Measurements from ENCODE around the gene MAN1C1.

MAN1C1 gene

DNA sequence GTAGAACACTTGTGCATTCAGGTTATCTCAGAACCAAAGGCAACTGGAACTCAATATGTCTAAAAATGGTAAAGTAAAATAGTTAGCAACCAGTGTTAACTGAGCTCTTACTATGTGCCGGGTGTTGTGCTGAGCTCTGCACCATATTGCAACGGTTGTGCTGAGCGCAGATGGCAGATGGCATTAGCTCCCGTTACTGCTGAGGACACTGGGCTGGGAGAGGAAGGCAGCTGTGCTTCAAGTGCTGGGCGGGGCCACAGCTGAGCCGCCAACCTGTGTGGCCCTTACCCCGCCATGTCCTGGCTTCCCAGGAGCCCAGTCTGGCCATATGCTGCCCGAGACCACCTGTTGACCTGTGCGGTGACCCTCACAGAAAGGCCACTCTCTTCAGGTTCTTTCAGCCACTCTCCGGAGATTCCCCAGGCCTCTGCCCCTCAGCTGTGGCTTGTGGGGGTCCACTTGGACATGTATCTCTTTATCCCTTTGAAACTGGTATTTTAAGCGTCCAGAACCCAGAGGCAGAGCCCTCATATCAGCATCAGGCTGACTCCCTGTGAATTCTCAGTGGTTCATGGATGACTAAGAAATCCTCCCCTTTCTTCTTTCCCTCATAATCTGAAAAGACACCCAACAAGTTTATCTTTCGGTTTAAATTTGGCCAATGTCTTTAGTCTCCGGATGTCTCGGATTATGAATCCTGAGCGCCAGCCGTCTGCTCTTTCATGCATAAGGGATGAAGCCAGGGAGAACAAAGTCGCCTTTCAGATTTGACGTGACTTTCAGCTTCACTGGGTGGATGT is 46.8 kb upstream of the MAN1C1 start:
- DNase-seq (ENCODE audit: low read depth): no peak
- H3K4me3 ChIP-seq (ENCODE audit: low read depth, low read length): no peak overlapping the region

DNA sequence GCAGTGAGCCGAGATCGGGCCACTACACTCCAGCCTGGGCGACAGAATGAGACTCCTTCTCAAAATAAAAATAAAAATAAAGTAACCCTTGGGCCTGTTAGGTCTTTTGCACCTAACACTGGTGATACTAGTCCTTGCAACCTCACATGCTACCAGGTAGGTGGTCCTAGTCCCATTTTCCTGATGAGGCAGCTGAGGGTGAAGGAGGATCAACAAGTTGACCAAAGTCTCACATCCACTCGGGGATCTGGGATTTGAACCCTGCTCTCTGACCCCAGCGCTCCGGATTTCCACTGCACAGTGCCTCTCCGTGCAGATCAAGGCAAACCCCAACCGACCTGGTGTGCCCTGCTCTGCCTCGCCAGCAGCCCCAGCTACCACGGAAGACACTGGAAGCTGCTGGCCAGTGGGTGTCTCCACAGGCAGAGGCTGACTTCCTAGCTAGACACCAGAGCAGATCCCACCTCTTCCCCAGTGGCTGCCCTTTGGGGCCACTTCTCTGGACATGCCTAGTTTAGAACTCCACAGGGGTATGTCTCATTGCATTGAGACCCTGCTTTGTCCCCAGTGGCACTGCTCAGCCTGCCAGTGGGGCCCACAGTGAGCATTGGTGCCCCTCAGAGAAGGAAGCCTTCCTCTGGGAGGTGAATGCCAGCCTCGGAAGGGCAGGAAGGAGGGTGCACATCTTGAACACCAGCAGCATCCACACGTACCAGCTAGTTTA is 45.6 kb upstream of the MAN1C1 start:
- DNase-seq (ENCODE audit: low read depth): no peak
- TF ChIP-seq, protein P1, sequence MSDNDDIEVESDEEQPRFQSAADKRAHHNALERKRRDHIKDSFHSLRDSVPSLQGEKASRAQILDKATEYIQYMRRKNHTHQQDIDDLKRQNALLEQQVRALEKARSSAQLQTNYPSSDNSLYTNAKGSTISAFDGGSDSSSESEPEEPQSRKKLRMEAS (IDR thresholded peaks at IDR 0.05; ENCODE audit: low read depth, low read length): no peak
- TF ChIP-seq, protein P2, sequence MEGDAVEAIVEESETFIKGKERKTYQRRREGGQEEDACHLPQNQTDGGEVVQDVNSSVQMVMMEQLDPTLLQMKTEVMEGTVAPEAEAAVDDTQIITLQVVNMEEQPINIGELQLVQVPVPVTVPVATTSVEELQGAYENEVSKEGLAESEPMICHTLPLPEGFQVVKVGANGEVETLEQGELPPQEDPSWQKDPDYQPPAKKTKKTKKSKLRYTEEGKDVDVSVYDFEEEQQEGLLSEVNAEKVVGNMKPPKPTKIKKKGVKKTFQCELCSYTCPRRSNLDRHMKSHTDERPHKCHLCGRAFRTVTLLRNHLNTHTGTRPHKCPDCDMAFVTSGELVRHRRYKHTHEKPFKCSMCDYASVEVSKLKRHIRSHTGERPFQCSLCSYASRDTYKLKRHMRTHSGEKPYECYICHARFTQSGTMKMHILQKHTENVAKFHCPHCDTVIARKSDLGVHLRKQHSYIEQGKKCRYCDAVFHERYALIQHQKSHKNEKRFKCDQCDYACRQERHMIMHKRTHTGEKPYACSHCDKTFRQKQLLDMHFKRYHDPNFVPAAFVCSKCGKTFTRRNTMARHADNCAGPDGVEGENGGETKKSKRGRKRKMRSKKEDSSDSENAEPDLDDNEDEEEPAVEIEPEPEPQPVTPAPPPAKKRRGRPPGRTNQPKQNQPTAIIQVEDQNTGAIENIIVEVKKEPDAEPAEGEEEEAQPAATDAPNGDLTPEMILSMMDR (IDR thresholded peaks at IDR 0.05; ENCODE audit: low read depth, low read length): no peak
- TF ChIP-seq POLR2A (IDR thresholded peaks at IDR 0.05; ENCODE audit: extremely low read depth, insufficient read length) (no peak), MYC (IDR thresholded peaks at IDR 0.05; ENCODE audit: low read depth, low read length) (no peak)
- H3K4me3 ChIP-seq (ENCODE audit: low read depth, low read length): no peak overlapping the region

More for the DNA sequence above, 46.8 kb upstream of the MAN1C1 start:
- TF ChIP-seq, protein P2 (IDR thresholded peaks at IDR 0.05; ENCODE audit: low read depth, low read length): no peak
- TF ChIP-seq, protein P1 (IDR thresholded peaks at IDR 0.05; ENCODE audit: low read depth, low read length): no peak
- TF ChIP-seq POLR2A (IDR thresholded peaks at IDR 0.05; ENCODE audit: extremely low read depth, insufficient read length) (no peak), MYC (IDR thresholded peaks at IDR 0.05; ENCODE audit: low read depth, low read length) (no peak)

DNA sequence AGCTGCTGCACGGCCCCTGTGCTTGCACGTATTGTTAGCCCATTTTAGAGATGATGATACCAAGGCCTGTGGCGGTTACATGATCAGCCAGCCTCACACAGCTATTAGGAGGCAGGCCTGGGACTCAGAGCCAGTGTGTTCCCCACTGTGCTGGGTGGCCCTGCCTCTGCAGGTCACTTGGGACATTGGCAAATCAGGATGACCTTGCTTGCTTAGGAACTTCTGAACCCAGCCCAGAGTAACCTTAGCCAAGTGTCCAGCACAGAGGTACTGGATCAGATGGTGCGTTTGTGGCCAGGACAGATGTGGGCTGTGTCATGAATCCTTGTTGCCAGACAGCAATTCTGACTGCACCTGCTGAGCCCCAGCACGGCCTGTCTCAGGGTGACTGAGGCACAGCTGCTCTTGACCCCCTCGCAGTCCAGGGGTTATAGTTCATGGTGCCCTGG is 45.0 kb upstream of the MAN1C1 start:
- DNase-seq (ENCODE audit: low read depth): no peak
- TF ChIP-seq, protein P2 (IDR thresholded peaks at IDR 0.05; ENCODE audit: low read depth, low read length): no peak
- TF ChIP-seq, protein P1 (IDR thresholded peaks at IDR 0.05; ENCODE audit: low read depth, low read length): no peak
- TF ChIP-seq MYC (IDR thresholded peaks at IDR 0.05; ENCODE audit: low read depth, low read length) (no peak), POLR2A (IDR thresholded peaks at IDR 0.05; ENCODE audit: extremely low read depth, insufficient read length) (no peak)
- no peak overlapping the region for H3K4me3 ChIP-seq (ENCODE audit: low read depth, low read length)

DNA sequence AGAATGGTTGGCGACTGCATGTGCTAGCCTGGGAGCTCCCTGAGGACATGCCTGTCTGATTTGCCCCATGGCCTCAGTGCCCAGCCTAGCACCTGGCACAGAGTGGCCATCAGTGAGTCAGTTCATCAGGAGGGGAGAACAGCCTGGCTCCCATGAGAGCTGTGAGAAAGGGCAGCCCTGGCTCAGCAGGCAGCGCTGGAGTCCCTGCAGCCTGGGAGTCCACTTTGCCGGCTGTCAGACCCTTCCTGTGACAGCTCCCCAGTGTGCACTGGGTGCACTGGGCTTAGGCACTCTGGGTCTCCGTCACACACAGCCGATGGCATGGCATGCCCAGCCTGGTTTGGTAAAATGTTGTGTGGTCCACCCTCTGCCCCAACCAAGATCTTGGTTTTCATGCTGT is 44.5 kb upstream of the MAN1C1 start:
- DNase-seq (ENCODE audit: low read depth): no peak
- TF ChIP-seq POLR2A (IDR thresholded peaks at IDR 0.05; ENCODE audit: extremely low read depth, insufficient read length) (no peak), MYC (IDR thresholded peaks at IDR 0.05; ENCODE audit: low read depth, low read length) (no peak)
- TF ChIP-seq, protein P1 (IDR thresholded peaks at IDR 0.05; ENCODE audit: low read depth, low read length): no peak
- TF ChIP-seq, protein P2 (IDR thresholded peaks at IDR 0.05; ENCODE audit: low read depth, low read length): no peak
- no peak overlapping the region for H3K4me3 ChIP-seq (ENCODE audit: low read depth, low read length)

DNA sequence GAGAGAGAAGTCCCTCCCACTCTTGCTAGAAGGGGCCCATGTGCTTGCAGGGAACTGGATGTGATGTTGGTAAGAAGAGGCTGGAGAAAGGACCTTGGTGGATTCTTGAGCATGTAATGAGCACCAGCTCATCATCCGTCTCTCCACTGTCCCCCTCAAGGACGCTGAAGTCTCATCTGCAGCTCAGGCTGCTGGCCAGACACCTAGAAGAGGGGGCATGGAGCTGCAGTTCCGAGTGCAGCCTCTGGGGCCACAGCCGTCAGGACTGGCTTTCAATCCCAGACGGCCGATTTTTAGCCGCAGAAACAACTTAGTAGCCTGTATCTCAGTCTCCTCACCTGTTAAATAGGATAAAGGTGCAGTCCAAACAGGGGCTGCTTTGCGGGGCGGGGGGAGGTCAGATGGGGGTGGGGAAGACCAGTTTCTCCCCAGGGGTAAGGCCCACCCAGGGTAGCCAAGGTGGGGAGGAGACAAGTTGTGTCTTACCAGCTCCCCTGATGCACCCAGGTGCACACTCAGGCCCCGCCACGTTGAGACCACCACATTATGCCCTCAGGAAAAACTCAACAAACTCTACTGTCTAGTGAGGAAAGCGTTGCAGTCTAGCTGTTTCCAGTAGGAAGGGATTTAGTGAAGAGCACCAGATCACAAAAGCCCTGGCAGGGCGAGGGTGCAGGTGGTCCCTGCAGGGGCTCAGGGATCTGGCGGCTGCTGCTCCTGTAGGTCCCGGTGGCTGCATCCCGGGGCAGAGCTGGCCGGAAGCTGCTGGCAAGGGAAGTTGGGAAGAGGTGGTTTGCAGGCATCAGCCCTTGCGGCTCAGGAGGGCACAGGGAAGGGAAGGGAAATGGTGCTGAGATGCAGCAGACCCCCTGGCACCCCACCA is 43.6 kb upstream of the MAN1C1 start:
- TF ChIP-seq, protein P2 (IDR thresholded peaks at IDR 0.05; ENCODE audit: low read depth, low read length): peak; percentile 71
- TF ChIP-seq, protein P1 (IDR thresholded peaks at IDR 0.05; ENCODE audit: low read depth, low read length): no peak
- H3K4me3 ChIP-seq (ENCODE audit: low read depth, low read length): no peak overlapping the region
- DNase-seq (ENCODE audit: low read depth): peak; percentile 57

Data from NB4 (cell line).